GM21576 (cell line): ENCODE results near the gene PPHLN1.

ENCODE experiments used
- ATAC-seq: cut with Tn5 transposase; IDR thresholded peaks from one replicate; pipeline ENCODE4 v1.9.1; 2021; ENCODE audit warnings: mild to moderate bottlenecking, moderate library complexity; ENCODE audit not compliant: unreplicated experiment

Gene PPHLN1

DNA sequence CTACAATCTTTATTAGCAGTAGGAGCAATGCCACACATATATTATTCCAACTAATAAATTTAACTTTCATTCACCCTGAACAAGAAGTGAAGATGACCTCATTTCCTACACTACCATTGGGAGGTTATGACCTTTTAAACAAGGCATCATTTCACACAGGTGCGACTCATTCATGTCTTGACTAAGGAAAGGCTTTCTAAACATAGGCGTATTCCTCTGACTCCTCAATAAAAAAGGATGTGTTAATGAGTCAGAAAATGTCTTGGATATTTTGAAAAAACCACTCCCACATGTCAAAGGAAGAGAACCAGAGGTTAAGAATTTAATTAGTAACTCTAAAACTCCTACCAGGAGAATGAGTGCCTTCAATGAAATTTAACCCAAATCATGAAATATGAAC lies 148.4 kb downstream of the PPHLN1 start:
- no peak for ATAC-seq

- ATAC-seq, result no peak
Measured at GRCh38 chr12:42475106-42475505, 149.1 kb downstream of the PPHLN1 start.

DNA sequence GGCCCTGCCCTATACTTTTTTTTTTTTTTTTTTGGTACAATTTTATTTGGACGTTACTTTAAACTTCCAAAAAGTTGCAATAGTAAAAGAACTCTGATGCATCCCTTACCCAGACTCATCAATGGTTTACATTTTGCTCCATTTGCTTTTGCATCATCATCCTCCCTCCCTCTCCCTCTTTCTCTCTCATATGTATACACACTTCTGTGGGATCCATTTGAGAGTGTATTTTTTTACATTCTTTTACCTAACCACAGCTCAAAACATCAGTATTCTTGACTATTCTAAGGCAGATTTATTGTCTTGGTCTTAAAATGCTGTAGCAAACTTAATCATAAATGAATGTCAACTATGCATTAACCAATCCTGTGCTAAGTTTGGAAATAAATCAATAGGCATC lies 152.0 kb downstream of the PPHLN1 start:
- no peak for ATAC-seq

DNA sequence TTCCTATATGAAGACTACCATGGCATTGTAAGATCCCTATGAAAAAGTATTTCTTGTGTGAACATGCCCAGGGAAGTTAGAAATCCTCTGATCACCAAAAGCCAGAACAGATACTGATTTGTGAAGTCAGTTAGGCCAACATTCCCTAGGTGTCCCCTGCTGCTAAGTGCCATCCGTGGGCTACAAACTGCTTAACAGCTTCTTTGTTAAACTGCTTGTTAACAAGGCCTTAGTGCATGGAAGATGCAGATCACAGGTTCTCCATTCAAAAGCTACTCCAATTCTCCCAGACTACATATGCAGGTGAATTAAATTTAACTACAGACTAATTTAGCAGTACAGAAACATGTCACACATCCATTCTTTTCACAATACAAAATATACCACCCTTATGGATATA lies 155.4 kb downstream of the PPHLN1 start:
- no peak for ATAC-seq

- ATAC-seq, result no peak
Measured at GRCh38 chr12:42482041-42482747, 156.2 kb downstream of the PPHLN1 start.

- peak; percentile 77 for ATAC-seq
Measured at GRCh38 chr12:42482748-42483520, 157.0 kb downstream of the PPHLN1 start.

GRCh38 chr12:42483521-42483790 lies 157.5 kb downstream of the PPHLN1 start:
- peak; percentile 21 for ATAC-seq

- no peak for ATAC-seq
Measured at GRCh38 chr12:42484996-42485395, 159.0 kb downstream of the PPHLN1 start.

DNA sequence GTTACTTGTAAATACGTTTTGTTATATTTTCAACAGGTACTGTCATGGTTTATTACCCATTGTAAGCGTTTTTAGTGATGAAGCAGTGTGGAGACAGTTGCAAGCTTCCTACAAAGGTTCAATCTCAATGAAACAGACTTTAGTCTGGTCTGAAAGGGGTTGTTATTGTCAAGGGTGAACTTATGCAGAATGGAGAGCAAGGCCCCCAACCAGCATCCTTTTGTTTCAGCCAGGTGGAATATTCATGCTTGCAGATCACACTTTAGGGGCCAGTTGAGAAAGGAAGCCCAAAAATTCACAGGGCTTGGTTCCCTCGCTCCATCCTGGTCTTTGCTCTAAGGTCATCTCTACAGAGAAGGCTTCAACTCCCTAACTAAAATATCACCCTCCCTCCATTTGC lies 159.9 kb downstream of the PPHLN1 start:
- no peak for ATAC-seq

GRCh38 chr12:42486407-42486806 lies 160.4 kb downstream of the PPHLN1 start:
- no peak for ATAC-seq

- no peak for ATAC-seq
Measured at GRCh38 chr12:42490261-42490842, 164.4 kb downstream of the PPHLN1 start.
